Middle frontal gyrus (tissue), 1 donor: Measurements from ENCODE around the gene METRN.

Experiments
- DNase-seq: peaks from one replicate; pipeline ENCODE4 v3.0.0-alpha.2; 2015; ENCODE audit warnings: low spot score; ENCODE audit errors: extremely low spot score

METRN gene

GRCh38 chr16:723695-724094 lies 8.8 kb downstream of the METRN start:
- no peak for DNase-seq

- no peak for DNase-seq
Observed at GRCh38 chr16:724188-725040, 9.5 kb downstream of the METRN start.

- no peak for DNase-seq
Observed at GRCh38 chr16:725041-725376, 10.1 kb downstream of the METRN start.

DNA sequence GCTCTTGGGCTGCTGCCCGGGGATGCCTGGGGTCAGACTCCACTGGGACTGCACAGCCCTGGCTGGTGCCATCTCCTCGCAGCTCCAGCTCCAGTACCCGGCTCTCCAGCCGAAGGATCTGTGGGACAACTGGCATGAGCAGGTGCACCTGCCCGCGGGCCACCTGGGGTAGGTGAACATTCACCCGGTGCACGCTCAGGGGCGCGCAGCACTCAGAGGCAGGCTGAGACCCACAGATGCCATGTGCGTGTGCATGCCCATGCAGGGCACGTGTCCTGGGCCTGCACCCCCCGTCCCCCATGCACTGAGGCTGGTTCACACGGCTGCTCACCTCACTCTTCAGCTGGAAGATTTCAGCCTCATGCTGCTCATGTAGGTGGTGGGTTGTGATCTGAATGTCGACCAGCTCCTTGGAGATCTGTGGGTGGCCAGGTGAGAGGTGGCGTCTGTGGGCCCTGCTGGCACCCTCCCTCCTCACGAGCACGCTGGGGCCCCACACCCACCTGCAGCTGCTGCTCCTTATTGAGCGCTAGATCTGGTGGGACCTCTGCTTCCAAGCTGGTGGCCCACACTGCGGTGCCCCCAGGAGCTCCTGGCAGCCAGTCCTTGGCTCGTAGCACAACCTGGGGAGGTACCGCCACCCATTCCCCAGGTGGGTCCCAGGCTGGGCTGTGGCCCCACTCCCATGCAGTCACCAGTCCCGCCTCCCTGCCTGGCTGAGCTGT lies 10.7 kb downstream of the METRN start:
- no peak for DNase-seq

- DNase-seq = no peak
Observed at GRCh38 chr16:726188-726437, 11.2 kb downstream of the METRN start.

- no peak for DNase-seq
Observed at GRCh38 chr16:726438-727290, 11.7 kb downstream of the METRN start, which contains the start of the genes CCDC78 and HAGHL. CCDC78 (minus strand) TSS chr16:726443; CDS start chr16:726367, 76 bp downstream. HAGHL (plus strand) TSS chr16:727106; CDS start chr16:727510, 404 bp downstream.

DNA sequence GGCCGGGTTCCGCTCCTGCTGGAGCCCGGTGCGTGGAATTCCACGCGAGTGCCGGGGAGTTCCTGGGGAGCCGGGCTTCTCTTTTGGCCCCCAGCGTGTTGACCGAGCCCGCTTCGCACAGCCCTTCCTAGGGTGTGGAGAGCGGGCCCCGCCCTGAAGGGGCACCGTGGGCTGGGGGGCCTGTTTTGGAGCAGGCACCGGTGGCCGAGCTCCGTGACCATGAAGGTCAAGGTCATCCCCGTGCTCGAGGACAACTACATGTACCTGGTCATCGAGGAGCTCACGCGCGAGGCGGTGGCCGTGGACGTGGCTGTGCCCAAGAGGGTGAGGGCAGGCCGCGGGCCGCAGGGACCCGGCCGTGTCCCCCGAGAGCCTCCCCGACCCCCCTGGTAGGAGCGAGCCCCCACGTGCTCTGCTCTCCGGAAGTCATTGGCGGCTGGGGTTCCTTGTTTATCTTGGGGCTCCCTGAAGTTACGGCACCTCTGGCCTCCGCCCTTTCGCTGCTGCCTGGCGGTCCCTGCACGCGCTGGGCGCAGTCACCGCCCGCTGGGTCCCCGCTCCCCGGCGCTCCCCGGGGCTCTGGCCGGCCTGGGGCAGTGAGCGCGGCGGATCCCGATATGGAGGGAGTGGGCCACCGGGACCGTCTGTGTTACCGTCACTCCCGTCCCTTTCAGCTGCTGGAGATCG lies 12.5 kb downstream of the METRN start:
- DNase-seq = no peak

DNA sequence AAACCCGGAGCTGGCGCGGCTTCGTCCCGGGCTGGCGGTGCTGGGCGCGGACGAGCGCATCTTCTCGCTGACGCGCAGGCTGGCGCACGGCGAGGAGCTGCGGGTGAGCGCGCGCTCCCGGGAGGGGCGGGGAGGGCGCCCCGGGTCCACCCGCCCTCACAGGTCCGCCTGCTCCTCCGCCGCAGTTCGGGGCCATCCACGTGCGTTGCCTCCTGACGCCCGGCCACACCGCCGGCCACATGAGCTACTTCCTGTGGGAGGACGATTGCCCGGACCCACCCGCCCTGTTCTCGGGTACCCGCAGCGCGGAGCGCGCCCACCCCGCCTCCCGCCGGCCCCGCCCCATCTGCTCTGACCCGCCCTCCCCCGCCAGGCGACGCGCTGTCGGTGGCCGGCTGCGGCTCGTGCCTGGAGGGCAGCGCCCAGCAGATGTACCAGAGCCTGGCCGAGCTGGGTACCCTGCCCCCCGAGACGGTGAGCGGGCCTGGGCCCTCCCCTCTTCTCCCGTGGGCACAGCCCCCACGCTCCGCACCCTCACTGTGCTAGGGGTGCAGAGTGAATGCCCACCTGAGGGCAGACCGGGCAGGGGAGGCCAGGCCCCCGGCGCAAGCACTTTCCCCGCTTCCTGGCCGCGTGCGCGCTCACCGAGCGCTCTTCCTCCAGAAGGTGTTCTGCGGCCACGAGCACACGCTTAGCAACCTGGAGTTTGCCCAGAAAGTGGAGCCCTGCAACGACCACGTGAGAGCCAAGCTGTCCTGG lies 13.4 kb downstream of the METRN start:
- DNase-seq = no peak

DNA sequence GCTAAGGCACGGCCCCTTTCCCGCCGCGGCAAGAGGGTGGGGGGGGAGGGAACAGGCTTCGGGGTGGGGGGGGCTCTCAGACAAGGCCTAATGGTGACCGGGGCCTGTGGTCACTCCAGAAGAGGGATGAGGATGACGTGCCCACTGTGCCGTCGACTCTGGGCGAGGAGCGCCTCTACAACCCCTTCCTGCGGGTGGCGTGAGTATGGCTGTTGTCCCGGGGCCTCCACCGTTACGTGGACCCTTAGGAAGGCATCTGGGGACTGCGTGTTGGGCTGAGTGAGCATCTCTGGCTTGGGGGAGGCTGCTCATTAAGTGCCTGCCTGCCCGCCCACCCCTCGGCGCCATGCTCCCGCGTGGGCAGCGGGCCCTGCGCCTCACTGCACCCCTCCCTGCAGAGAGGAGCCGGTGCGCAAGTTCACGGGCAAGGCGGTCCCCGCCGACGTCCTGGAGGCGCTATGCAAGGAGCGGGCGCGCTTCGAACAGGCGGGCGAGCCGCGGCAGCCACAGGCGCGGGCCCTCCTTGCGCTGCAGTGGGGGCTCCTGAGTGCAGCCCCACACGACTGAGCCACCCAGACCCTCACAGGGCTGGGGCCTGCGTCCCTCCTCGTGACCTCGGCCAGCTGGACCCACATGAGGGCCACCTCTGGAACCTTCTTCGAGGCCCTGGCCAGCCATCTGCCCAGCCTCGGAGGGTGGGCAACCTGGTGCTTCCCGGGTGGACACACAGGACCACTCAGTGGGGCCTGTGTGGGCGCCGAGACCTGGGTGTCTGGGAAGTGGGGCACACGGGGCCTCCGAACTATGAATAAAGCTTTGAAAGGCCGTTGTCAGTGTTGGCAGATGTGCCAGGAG lies 14.2 kb downstream of the METRN start:
- no peak for DNase-seq

DNA sequence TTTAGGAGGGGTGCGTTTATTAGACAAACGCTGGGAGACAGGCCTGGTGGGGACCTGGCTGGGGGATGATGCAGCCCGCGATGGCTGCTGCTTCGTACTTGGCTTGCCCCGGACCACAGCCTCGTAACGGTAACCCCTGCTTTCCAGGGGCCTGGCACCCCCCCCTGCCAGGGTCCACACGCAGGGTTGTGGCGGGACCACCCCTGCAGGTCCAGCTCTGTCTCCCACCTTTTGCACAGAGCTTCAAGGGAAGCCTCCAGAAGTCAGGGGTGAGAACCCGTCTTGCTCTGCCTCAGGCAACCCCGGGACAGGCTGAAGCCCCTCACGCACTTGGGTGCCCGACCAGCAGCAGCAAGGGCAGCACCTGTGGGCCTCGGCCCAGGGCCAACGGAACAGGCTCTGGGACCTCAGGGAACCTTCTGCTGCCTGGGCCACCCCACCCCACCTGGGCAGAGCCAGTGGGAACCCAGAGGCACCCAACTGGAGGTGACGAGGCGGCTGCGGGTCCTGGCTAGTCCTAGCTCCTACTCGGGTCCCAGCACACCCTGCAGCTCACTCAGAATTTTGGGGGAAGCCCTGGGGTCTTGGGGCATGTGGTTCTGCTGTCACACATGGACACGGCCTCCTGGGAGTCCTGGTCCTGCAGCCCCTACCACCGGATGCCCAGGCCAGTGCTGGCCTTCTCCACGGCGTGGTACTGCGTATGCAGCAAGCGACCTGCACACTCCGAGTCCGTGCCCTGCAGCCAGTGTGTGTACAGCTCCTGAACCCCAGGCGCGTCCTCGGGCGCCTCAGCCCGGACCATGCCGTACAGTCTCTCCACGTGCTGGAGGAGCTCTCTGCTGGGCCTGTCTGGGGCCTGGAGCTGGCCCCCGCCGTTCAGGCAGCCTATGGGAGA lies 15.1 kb downstream of the METRN start:
- DNase-seq = no peak

DNA sequence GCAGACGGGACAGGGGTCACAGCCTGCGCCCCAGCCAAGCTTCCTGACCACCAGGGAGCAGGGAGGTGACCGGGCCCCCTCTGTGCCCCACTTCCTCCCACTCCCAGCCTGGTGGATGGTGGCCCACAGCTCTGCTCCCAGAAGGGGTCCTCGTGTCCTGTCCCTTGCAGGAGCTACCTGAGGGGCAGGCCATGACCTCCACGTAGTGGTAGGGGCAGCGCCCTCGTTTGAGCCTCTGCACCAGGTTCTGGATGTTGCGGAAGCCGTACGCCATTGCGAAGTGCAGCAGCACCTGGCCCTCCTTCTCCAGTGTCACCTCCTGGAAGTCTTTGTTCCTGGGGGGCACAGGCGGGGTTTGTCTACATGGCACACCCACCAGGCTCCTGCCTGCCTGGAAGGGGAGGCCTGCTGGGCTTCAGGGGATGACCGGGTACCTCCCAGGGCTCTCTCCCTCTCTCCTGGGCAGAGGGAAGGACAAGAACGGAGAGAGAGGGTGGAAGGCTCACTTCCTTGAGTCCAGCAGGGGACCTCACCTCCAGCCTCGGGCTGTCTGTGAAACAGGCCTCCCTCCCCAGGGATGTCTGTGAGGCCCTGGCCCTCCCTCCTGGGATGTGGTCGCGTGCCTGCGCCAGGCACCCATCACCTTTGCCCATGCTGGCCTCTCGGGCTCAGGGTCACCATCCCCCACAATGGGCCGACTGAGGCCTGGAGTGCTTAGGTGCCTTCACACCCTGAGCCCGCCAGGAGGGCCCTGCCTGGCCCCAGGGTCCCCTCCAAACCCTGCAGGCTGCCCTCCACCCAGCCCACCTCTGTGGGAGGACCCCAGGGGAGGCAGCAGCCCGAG lies 16.0 kb downstream of the METRN start:
- DNase-seq = no peak

GRCh38 chr16:732332-732731 lies 17.4 kb downstream of the METRN start:
- no peak for DNase-seq

DNA sequence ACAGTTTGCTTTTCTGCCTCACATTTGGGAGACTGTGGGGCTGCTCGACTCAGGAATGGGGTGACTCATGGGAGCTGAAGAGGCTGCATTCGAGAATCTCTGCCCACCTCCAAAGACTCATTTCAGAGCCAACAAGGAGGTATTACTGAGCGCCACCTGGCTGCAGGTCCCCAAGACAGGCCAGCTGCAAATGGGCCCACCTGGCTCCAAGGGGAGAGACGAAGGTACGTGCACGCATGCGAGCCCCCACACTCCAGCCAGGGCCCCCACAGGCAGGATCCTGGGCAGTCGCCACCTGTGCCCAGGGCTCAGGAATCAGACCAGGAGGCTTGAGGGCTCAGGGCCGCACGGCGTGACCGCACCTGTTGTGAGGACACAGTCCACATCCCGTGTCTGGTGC lies 18.0 kb downstream of the METRN start:
- no peak for DNase-seq

- no peak for DNase-seq
Observed at GRCh38 chr16:733382-734207, 18.7 kb downstream of the METRN start.

GRCh38 chr16:734208-734980 lies 19.5 kb downstream of the METRN start:
- no peak for DNase-seq
